ENCODE measurements around the gene NDST1. TPM values are rescaled to one million over a fixed set of nuclear protein-coding genes. Genes with fewer than 3 reads are reported as not detected.

NDST1 gene
- total RNA-seq, 1 donor from 2014 or later: 17.1 TPM

GRCh38 chr5:150491876-150492275, 16.1 kb upstream of the NDST1 start:
- no peaks in the 10 kb centered on the region for H3K27me3 ChIP-seq (ENCODE audit: control insufficient read depth, insufficient read depth, low read length)
- H3K4me3 ChIP-seq (ENCODE audit: low read depth, low read length): no peak overlapping the region
- DNase-seq (ENCODE audit: low read depth) (no peak), FAIRE-seq (no peak)
- no peaks in the 10 kb centered on the region for H3K36me3 ChIP-seq (ENCODE audit: control insufficient read depth, insufficient read depth, low read length)
- TF ChIP-seq CTCF (IDR thresholded peaks at IDR 0.05; ENCODE audit: insufficient read depth, low read length, severe bottlenecking): no peak

GRCh38 chr5:150492621-150493020, 15.3 kb upstream of the NDST1 start:
- DNase-seq (ENCODE audit: low read depth) (peak; percentile 99), FAIRE-seq (peak; percentile 96)
- TF ChIP-seq CTCF (IDR thresholded peaks at IDR 0.05; ENCODE audit: insufficient read depth, low read length, severe bottlenecking): no peak
- Histone ChIP-seq H3K27me3 (ENCODE audit: control insufficient read depth, insufficient read depth, low read length) (no peaks in the 10 kb centered on the region), H3K36me3 (ENCODE audit: control insufficient read depth, insufficient read depth, low read length) (no peaks in the 10 kb centered on the region), H3K4me3 (ENCODE audit: low read depth, low read length) (no peak overlapping the region)

GRCh38 chr5:150496098-150496497, 11.8 kb upstream of the NDST1 start:
- DNase-seq (ENCODE audit: low read depth) (no peak), FAIRE-seq (peak; percentile 18)
- Histone ChIP-seq H3K27me3 (ENCODE audit: control insufficient read depth, insufficient read depth, low read length) (no peaks in the 10 kb centered on the region), H3K4me3 (ENCODE audit: low read depth, low read length) (no peak overlapping the region), H3K36me3 (ENCODE audit: control insufficient read depth, insufficient read depth, low read length) (no peaks in the 10 kb centered on the region)
- TF ChIP-seq CTCF (IDR thresholded peaks at IDR 0.05; ENCODE audit: insufficient read depth, low read length, severe bottlenecking): no peak

GRCh38 chr5:150496534-150496933, 11.4 kb upstream of the NDST1 start:
- Histone ChIP-seq H3K4me3 (ENCODE audit: low read depth, low read length) (no peak overlapping the region), H3K27me3 (ENCODE audit: control insufficient read depth, insufficient read depth, low read length) (no peaks in the 10 kb centered on the region), H3K36me3 (ENCODE audit: control insufficient read depth, insufficient read depth, low read length) (no peaks in the 10 kb centered on the region)
- TF ChIP-seq CTCF (IDR thresholded peaks at IDR 0.05; ENCODE audit: insufficient read depth, low read length, severe bottlenecking): no peak
- no peak for DNase-seq (ENCODE audit: low read depth)
- FAIRE-seq: no peak

GRCh38 chr5:150497274-150497988, 10.5 kb upstream of the NDST1 start:
- Histone ChIP-seq H3K36me3 (ENCODE audit: control insufficient read depth, insufficient read depth, low read length) (no peaks in the 10 kb centered on the region), H3K27me3 (ENCODE audit: control insufficient read depth, insufficient read depth, low read length) (no peaks in the 10 kb centered on the region), H3K4me3 (ENCODE audit: low read depth, low read length) (peak overlapping the region; percentile 26)
- FAIRE-seq: peak; percentile 99
- peak; percentile 96 for DNase-seq (ENCODE audit: low read depth)
- no peak for TF ChIP-seq CTCF (IDR thresholded peaks at IDR 0.05; ENCODE audit: insufficient read depth, low read length, severe bottlenecking)

GRCh38 chr5:150497989-150498317, 10.0 kb upstream of the NDST1 start:
- no peaks in the 10 kb centered on the region for H3K27me3 ChIP-seq (ENCODE audit: control insufficient read depth, insufficient read depth, low read length)
- DNase-seq (ENCODE audit: low read depth) (no peak), FAIRE-seq (no peak)
- no peak for TF ChIP-seq CTCF (IDR thresholded peaks at IDR 0.05; ENCODE audit: insufficient read depth, low read length, severe bottlenecking)
- H3K4me3 ChIP-seq (ENCODE audit: low read depth, low read length): peak overlapping the region; percentile 26
- H3K36me3 ChIP-seq (ENCODE audit: control insufficient read depth, insufficient read depth, low read length): no peaks in the 10 kb centered on the region

Measured in bronchial epithelial cell (primary cell).